AG09309 (cell line): ENCODE measurements around the gene PTAFR.

Experiments
- DNase-seq: peaks from one replicate; pipeline ENCODE4 v3.0.0-alpha.2; 2010; ENCODE audit warnings: low read depth
- H3K4me3 ChIP-seq: 2 replicates; pipeline ENCODE4 v1.5.1; 2011; ENCODE audit warnings: mild to moderate bottlenecking, low read depth, low read length, moderate library complexity; ENCODE audit not compliant: control insufficient read depth
- CTCF ChIP-seq: IDR thresholded peaks from 2 replicates; pipeline ENCODE4 v1.5.1; 2011; ENCODE audit warnings: mild to moderate bottlenecking, low read depth, low read length, inconsistent platforms; ENCODE audit not compliant: insufficient read depth, control insufficient read depth; ENCODE audit errors: missing control alignments

The PTAFR gene

GRCh38 chr1:28155628-28156027, 20.9 kb downstream of the PTAFR start:
- TF ChIP-seq CTCF, result no peak
- no peak overlapping the region for H3K4me3 ChIP-seq
- no peak for DNase-seq

DNA sequence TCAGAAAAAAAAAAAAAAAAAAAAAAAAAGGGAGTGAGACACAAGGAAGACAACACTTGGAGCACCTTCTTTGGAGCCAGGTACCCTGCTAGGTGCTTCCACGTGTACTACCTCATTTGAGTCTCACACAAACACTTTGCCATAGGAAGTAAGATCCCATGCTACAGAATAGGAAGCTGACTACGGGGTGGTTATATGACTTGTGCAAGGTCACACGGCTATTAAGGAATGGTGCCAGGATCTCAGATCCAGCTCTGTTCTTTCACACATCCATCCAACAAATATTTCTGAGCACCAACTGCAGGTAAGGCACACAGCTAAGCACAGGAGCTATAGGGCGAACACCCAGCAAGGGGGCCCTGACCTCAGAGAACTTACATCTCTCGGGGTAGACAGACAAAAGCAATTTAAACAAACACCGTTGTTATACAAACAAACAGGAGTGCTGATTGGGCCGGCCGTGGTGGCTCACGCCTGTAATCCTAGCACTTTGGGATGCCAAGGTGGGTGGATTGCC, 22.4 kb downstream of the PTAFR start:
- DNase-seq, result no peak
- no peak overlapping the region for H3K4me3 ChIP-seq
- no peak for TF ChIP-seq CTCF

DNA sequence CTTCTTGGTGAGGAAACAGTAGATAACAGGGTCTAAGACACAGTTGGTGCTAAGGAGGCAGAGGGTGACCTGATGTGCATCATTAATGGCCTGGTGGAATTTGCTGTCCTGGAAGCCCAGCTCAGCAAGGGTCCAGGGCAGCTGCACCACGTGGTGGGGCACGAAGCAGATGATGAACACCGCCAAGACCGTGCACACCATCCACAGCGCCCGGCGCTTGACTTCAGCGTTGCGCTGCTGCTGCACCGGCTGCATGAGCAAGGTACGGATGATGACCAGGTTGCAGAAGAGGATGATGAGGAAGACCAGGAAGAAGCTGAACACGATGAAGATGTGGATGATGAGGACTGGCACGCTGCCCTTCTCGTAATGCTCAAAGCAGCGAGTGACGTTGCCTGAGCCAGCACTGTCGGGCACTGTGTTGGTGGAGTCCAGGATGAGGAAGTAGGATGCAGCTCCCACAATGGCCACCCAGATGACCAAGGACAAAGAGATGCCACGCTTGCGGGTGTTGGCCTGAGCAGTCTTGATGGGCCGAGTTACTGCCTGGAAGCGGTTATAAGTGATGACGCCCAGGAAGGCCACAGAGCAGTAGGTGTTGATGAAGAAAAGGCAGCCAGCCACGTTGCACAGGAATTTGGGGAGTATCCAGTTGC, 26.2 kb downstream of the PTAFR start:
- H3K4me3 ChIP-seq, result no peak overlapping the region
- no peak for TF ChIP-seq CTCF
- no peak for DNase-seq

DNA sequence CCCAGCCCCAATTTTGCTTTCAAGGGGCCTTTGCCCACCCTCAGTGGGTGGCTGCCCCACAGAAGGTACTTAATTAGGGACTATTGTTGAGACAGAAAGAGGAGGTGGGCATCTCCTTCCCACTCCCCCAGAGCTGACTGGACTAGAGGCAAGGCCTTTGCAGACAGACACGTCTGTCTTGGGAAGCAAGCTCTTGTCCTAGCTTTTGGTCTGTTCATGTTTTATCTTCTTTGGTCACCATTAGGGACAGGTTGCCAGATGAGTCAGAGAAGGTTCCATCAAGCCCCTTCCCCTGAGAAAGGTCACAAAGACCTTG, 27.7 kb downstream of the PTAFR start:
- H3K4me3 ChIP-seq, result no peak overlapping the region
- no peak for TF ChIP-seq CTCF
- DNase-seq, result no peak

DNA sequence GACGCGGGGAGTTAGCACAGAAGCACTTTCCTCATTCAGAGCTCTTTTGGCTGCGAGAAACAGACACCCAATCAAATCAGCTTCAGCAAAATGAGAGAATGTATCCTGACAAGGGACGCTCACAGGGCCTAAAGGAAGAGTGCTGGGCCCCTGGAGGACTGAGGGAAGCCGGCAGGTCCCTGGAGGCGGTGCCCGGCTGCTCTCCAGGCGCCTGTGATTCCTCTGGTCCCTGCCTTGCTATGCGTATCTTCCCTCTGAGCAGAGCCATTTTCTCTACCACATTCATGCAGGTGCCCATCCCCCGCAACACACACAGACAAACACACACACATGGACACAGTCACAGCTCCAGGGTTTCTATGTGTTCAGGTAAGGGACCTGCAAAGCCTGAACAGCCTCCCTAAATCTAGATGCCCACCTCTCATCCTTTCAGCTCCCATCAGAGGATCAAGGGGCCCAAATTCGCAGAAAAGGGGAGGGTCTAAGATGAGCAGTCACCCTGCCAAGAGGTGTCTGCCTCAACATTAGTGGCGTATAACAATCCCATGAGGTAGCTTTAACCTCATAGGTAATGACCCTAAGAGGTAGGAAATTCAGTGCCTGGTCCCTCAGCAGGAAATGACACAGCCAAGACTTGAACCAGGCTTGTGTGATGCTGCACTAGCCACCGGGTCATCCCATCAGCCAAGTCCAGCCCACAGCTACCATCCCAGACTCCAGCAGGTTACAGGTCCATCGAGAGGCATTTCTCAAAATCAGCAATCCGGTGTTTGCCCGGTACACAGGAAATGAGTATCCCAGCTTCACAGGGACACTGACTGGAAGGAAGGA, 29.0 kb downstream of the PTAFR start:
- TF ChIP-seq CTCF, result no peak
- no peak for DNase-seq
- no peak overlapping the region for H3K4me3 ChIP-seq

DNA sequence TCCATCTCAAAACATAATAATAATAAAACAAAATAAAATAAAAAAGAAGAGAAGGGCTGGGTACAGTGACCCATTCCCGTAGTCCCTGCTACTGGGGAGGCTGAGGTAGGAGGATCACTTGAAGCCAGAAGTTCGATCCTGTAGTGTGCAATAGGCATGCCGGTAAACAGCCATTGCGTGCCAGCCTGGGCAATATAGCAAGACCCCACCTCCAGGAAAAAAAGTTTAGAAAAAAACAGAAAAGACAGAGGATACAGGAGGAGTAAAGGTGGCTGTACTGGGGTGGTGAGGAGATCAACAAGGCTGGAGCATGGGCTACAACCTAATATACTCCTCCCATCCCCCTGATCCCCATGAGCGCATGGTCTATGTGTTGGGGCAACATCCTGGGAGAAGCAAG, 30.8 kb downstream of the PTAFR start:
- TF ChIP-seq CTCF, result no peak

More for the DNA sequence above, 30.8 kb downstream of the PTAFR start:
- H3K4me3 ChIP-seq, result no peak overlapping the region
- no peak for DNase-seq
